Stimulated activated CD4-positive, alpha-beta T cell treated with anti-CD3 and anti-CD28 coated beads, TNF-alpha, amount 100 ng/mL, for 1 hour (primary cell): ENCODE measurements around the gene PMAIP1.

Source experiments
- DNase-seq, 3 donors: peaks; one replicate each; pipeline ENCODE4 v3.0.0-alpha.2; 2020; ENCODE audit warnings: low read depth in 3 of 3, low spot score in 1 of 3

The PMAIP1 gene

DNA sequence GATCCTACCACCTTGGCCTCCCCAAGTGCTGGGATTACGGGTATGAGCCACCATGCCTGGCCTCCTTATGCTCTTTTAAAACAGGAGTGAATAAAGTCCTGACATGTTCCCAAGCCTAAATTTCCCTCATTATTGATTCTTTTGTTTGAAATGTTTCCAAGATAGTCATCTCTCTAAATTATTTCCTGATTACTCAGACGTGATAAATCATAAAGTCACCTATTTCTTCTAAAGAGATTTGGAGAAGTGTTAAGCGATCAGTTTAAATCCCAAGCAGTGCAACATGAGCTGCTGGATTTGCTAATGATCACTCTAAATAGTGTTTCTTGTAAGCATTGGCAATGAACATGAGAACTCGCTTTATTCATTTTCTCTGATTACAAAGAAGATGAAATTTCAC lies 51.8 kb downstream of the PMAIP1 start:
- no peak for DNase-seq

DNA sequence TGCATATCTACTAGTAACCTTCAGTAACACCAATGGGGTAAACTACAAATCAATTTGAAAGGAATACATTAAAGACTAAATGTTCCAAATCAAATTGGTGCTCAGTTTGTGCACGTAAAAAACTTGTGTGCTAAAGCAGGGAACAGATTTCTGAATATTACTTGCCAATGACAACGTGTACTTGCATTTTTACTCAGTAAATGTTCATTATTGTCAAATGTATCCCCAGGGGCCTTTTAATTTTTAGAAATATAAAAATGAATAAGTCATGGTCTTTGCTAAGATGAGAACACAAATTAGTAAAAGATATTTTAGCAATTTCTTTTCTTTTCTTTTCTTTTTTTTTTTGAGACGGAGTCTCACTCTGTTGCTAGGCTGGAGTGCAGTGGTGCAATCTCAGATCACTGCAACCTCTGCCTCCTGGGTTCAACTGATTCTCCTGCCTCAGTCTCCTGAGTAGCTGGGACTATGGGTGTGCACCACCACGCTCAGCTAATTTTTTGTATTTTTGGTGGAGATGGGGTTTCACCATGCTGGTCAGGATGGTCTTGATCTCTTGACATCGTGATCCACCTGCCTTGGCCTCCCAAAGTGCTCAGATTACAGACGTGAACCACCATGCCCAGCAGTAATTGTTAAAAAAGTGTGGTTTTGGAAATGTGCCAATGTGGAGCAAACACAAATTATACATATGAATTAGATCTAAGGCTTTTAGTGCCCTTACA lies 52.6 kb downstream of the PMAIP1 start:
- DNase-seq: no peak
